GM11168 (cell line): Measurements from ENCODE around the gene GSC2.

Source experiments
- in situ Hi-C: fragments of 300-500 bp; cut with MboI; formaldehyde crosslinking; loops from one replicate; pipeline ENCODE4 v1.12.0; 2022; ENCODE audit warnings: low sequenced_read_pairs; ENCODE audit not compliant: unreplicated experiment

GSC2 gene

GRCh38 chr22:19105867-19106802 is 44.0 kb downstream of the GSC2 start:
- in situ Hi-C loops, result no loop called here

GRCh38 chr22:19105456-19105855 is 44.6 kb downstream of the GSC2 start:
- in situ Hi-C loops, result no loop called here

- in situ Hi-C loops, result no loop called here
Measured at GRCh38 chr22:19103880-19104821, 45.9 kb downstream of the GSC2 start.

GRCh38 chr22:19098157-19098556 is 51.9 kb downstream of the GSC2 start:
- in situ Hi-C loops, result no loop called here

GRCh38 chr22:19097518-19097917 is 52.6 kb downstream of the GSC2 start:
- in situ Hi-C loops, result no loop called here
